CD4-positive, alpha-beta T cell (primary cell): ENCODE data around the gene ZBTB24. TPM values are rescaled to one million over a fixed set of nuclear protein-coding genes. Genes with fewer than 3 reads are reported as not detected.

Source experiments
- ATAC-seq: fragments of 200-7000 bp; cut with Tn5 transposase; one replicate; pipeline ENCODE4 v1.10.0; 2022; ENCODE audit warnings: mild to moderate bottlenecking; ENCODE audit not compliant: poor library complexity
- CTCF ChIA-PET: fragments of 350-600 bp; sonication (Branson Sonifier 250); formaldehyde crosslinking; loops from one replicate; lab custom pipeline; 2021; ENCODE audit warnings: antibody characterized with exemption, inconsistent platforms; lab: Charles Lee
- POLR2A ChIA-PET: fragments of 350-600 bp; sonication (Branson Sonifier 250); formaldehyde crosslinking; loops from one replicate; lab custom pipeline; 2021; ENCODE audit warnings: antibody characterized with exemption, inconsistent platforms; lab: Charles Lee
- DNase-seq, 14 experiments: peaks; one replicate each; pipeline ENCODE4 v3.0.0-alpha.2; 2013 to 2020; ENCODE audit warnings: mixed read lengths in 2 of 14
- H3K27ac ChIP-seq, 2 donors: one replicate each; pipeline versions ENCODE4 v1.5.1 to v1.7.0; 2013; ENCODE audit warnings: low read length in 2 of 2, low read depth in 1 of 2, mild to moderate bottlenecking in 1 of 2
- H3K27me3 ChIP-seq, 2 experiments: 1 replicate in 1 of 2; 2 replicates in 1 of 2; pipeline versions ENCODE4 v1.6.1 to v1.7.0; 2013; ENCODE audit warnings: low read length in 2 of 2, control low read depth in 1 of 2, mild to moderate bottlenecking in 1 of 2, moderate library complexity in 1 of 2; ENCODE audit not compliant: insufficient read depth in 2 of 2, control insufficient read depth in 1 of 2
- H3K36me3 ChIP-seq: one replicate; pipeline ENCODE4 v1.6.1; 2013; ENCODE audit warnings: low read length, control low read depth; ENCODE audit not compliant: insufficient read depth
- H3K4me1 ChIP-seq: one replicate; pipeline ENCODE4 v1.6.1; 2013; ENCODE audit warnings: low read length, control low read depth; ENCODE audit not compliant: insufficient read depth
- H3K4me3 ChIP-seq: one replicate; pipeline ENCODE4 v1.5.1; 2013; ENCODE audit warnings: mild to moderate bottlenecking, low read length, moderate library complexity
- H3K9me3 ChIP-seq, 2 experiments: 1 replicate in 1 of 2; 2 replicates in 1 of 2; pipeline versions ENCODE4 v1.6.1 to v1.7.0; 2013; ENCODE audit warnings: low read length in 2 of 2, mild to moderate bottlenecking in 2 of 2, control low read depth in 1 of 2, moderate library complexity in 1 of 2; ENCODE audit not compliant: control insufficient read depth in 1 of 2, insufficient read depth in 1 of 2
- H3K27ac Mint-ChIP-seq: one replicate; pipeline ENCODE4 v1.8.0; 2020; ENCODE audit warnings: mixed read lengths
- H3K27me3 Mint-ChIP-seq: one replicate; pipeline ENCODE4 v1.8.0; 2021; ENCODE audit warnings: mixed read lengths
- H3K36me3 Mint-ChIP-seq: one replicate; pipeline ENCODE4 v1.8.0; 2021; ENCODE audit warnings: low read depth, mixed read lengths
- H3K4me1 Mint-ChIP-seq: one replicate; pipeline ENCODE4 v1.8.0; 2021; ENCODE audit warnings: low read depth, mixed read lengths
- H3K4me3 Mint-ChIP-seq: one replicate; pipeline ENCODE4 v1.8.0; 2020; ENCODE audit warnings: mild to moderate bottlenecking, mixed read lengths
- H3K9me3 Mint-ChIP-seq: one replicate; pipeline ENCODE4 v1.8.0; 2020; ENCODE audit warnings: mixed read lengths
- intact Hi-C, 2 experiments: fragments of 100-400 bp; cut with DNase I in 1 of 2; cut with micrococcal nuclease in 1 of 2; formaldehyde crosslinking; loops; one replicate each; pipeline versions ENCODE4 v1.15.1 to v1.9.0; 2023 to 2025; cut with DNase I, micrococcal nuclease
- total RNA-seq, 174 experiments: library from RNA in 2 of 174; stranded (reverse) in 2 of 174; gene quantifications; one replicate each; pipeline ENCODE4 v1.2.3 and lab custom pipeline; 2021 to 2026
- TF ChIP-seq, protein P1 (sequence below): fragments of 200-600 bp; IDR thresholded peaks from one replicate; pipeline ENCODE4 v1.8.0; 2022; ENCODE audit warnings: antibody characterized with exemption, mild to moderate bottlenecking

ZBTB24 gene
- total RNA-seq, 2 experiments from 2014 or later, result 10.4 to 10.5 TPM

DNA sequence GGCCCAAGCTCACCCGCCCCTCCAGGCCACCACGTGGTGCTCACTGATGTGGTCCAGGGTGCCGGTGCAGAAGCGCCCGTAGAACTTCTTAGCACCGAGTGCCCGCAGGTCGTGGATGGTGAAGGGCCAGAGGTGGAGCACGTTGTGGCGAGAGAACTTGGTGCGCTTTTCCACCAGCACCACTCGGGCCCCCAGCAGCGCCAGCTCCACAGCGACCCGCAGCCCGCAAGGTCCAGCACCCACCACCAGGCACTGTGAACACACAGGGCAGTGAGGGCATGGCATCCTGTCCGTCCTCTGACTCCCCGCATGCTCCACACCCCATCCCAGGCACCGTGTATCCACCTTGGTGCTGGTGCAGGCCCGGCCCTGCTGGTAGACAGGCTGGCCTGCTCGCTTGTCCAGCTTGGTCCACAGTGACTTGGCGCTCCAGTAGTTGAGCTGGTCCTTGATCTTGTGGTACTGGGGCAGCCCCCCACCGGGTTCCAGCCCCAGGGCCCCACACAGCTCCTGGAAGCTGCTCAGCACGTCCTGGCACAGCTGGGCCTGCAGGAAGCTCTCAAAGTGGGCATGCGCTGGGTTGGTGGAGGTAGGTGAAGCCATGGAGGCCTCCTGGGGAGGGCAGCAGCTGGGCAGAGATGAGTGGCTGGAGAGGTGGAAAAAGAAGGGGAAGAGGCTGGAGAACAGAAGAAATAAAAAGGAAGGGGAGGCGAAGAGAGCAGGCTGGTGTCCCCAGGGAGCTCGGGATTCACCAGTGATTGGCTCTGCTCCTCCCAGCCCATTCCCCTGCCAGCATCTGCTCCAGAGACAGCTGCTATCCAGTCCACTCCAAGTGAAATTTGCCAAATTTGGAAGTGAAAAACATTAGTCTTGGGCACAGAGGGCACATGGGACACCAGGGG is 29.2 kb downstream of the ZBTB24 start:
- H3K27me3 Mint-ChIP-seq, result no peaks in the 10 kb centered on the region
- Histone ChIP-seq H3K9me3 (no peaks in the 10 kb centered on the region), H3K27me3 (no peaks in the 10 kb centered on the region), H3K27ac (peak overlapping the region; percentile 91 to 94), H3K36me3 (peaks cover 19% of the 10 kb centered on the region), H3K4me1 (peaks cover 87% of the 10 kb centered on the region), H3K4me3 (peak overlapping the region; percentile 97)
- ChIA-PET CTCF (interaction anchor here (1.2 to 5.8 kb wide), 4 partner anchors 10 to 71 kb away, joined by 3 to 42 read pairs (median 4); partner anchors contain the start of genes PPIL6 and SMPD2), POLR2A (interaction anchor here (0.9 to 9.5 kb wide), 7 partner anchors 10 to 725 kb away, joined by 3 to 137 read pairs (median 10); partner anchors contain the start of genes CD164, PPIL6, SMPD2 and ZBTB24)
- TF ChIP-seq, protein P1, sequence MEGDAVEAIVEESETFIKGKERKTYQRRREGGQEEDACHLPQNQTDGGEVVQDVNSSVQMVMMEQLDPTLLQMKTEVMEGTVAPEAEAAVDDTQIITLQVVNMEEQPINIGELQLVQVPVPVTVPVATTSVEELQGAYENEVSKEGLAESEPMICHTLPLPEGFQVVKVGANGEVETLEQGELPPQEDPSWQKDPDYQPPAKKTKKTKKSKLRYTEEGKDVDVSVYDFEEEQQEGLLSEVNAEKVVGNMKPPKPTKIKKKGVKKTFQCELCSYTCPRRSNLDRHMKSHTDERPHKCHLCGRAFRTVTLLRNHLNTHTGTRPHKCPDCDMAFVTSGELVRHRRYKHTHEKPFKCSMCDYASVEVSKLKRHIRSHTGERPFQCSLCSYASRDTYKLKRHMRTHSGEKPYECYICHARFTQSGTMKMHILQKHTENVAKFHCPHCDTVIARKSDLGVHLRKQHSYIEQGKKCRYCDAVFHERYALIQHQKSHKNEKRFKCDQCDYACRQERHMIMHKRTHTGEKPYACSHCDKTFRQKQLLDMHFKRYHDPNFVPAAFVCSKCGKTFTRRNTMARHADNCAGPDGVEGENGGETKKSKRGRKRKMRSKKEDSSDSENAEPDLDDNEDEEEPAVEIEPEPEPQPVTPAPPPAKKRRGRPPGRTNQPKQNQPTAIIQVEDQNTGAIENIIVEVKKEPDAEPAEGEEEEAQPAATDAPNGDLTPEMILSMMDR, result no peak
- DNase-seq (peak in 1 of 14 experiments; percentile 34), ATAC-seq (no peak)
- peak overlapping the region; percentile 95 for H3K27ac Mint-ChIP-seq
- H3K36me3 Mint-ChIP-seq, result peaks cover 40% of the 10 kb centered on the region
- H3K9me3 Mint-ChIP-seq, result no peaks in the 10 kb centered on the region
- intact Hi-C loops, result loop anchor here (1.0 to 10.0 kb wide), 6 partner anchors 13 to 1631 kb away; partner anchors contain the start of genes CD164 (in 2 of the 2), AK9 (in 1 of the 2), FIG4 (in 1 of the 2) and SLC16A10 (in 1 of the 2)
- H3K4me1 Mint-ChIP-seq, result peaks cover 71% of the 10 kb centered on the region
- peak overlapping the region; percentile 99 for H3K4me3 Mint-ChIP-seq

DNA sequence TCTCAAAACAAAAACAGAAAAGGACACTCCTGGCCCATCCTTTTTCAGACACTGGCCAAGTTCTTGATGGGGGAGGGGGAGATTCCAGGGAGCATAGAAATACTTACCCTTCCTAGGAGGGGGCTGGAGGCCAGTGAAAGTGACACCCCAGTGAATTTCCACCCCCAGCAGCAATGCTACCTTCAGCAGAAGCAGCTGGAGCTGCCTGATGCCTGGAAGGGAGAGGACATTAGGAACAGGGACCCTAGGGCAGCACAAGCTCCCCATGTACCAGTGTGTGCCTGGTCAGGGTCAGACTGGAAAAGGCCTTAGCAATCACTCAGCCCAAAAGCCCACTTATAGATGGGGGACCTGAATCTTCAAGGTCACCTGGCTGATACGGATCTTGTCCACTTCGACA is 29.9 kb downstream of the ZBTB24 start:
- Mint-ChIP-seq H3K27ac (peak overlapping the region; percentile 95), H3K4me3 (peak overlapping the region; percentile 51), H3K9me3 (no peaks in the 10 kb centered on the region), H3K36me3 (peaks cover 46% of the 10 kb centered on the region), H3K4me1 (peaks cover 73% of the 10 kb centered on the region), H3K27me3 (no peaks in the 10 kb centered on the region)
- intact Hi-C loops, result loop anchor here (10.0 kb wide), 2 partner anchors 242 to 1632 kb away; partner anchors contain the start of genes AK9 (in 1 of the 2), FIG4 (in 1 of the 2) and SLC16A10 (in 1 of the 2)
- CTCF ChIA-PET, result interaction anchor here (1.2 to 5.8 kb wide), 4 partner anchors 11 to 70 kb away, joined by 3 to 42 read pairs (median 4); partner anchors contain the start of genes PPIL6 and SMPD2
- Histone ChIP-seq H3K27ac (no peak overlapping the region), H3K36me3 (peaks cover 19% of the 10 kb centered on the region), H3K4me1 (peaks cover 86% of the 10 kb centered on the region), H3K9me3 (no peaks in the 10 kb centered on the region), H3K4me3 (no peak overlapping the region), H3K27me3 (no peaks in the 10 kb centered on the region)
- POLR2A ChIA-PET, result interaction anchor here (1.6 to 9.5 kb wide), 4 partner anchors 10 to 71 kb away, joined by 6 to 137 read pairs (median 69); partner anchors contain the start of genes CD164, PPIL6, SMPD2 and ZBTB24
- TF ChIP-seq, protein P1, result no peak
- DNase-seq (no peak), ATAC-seq (no peak)

DNA sequence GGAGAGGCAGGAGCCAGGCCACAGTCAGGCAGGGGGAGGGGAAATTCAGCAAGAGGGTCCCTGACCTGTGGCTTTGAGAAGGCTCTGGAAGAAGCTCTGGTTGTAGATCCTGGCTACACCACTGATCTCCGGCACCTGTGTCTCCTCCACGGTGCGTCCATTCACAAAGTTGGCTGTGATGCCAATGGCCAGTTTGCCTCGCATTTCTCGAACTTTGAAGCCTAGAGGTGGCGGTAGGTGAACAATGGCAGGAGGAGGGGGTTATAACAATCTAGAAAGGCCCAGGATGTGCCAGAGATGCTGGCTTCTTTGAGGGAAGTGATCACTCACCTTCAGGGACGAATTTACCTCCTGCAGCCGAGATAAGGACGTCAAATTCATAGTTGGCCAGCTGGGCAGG is 30.8 kb downstream of the ZBTB24 start:
- TF ChIP-seq, protein P1, result no peak
- Mint-ChIP-seq H3K27ac (peak overlapping the region; percentile 95), H3K36me3 (peaks cover 54% of the 10 kb centered on the region), H3K9me3 (no peaks in the 10 kb centered on the region), H3K27me3 (no peaks in the 10 kb centered on the region), H3K4me3 (peak overlapping the region; percentile 58), H3K4me1 (peaks cover 70% of the 10 kb centered on the region)
- H3K36me3 ChIP-seq, result peaks cover 23% of the 10 kb centered on the region
- H3K4me3 ChIP-seq, result no peak overlapping the region
- ATAC-seq (no peak), DNase-seq (no peak)
- H3K27me3 ChIP-seq, result no peaks in the 10 kb centered on the region
- H3K9me3 ChIP-seq, result no peaks in the 10 kb centered on the region
- intact Hi-C loops, result loop anchor here (10.0 kb wide), 2 partner anchors 243 to 1633 kb away; partner anchors contain the start of genes AK9 (in 1 of the 2), FIG4 (in 1 of the 2) and SLC16A10 (in 1 of the 2)
- H3K4me1 ChIP-seq, result peaks cover 83% of the 10 kb centered on the region
- CTCF ChIA-PET, result interaction anchor here (5.8 kb wide), 1 partner anchor 10 kb away, joined by 42 read pairs; the partner anchor contains the start of genes PPIL6 and SMPD2
- POLR2A ChIA-PET, result interaction anchor here (5.6 to 9.5 kb wide), 2 partner anchors 9 to 70 kb away, joined by 52 to 137 read pairs; partner anchors contain the start of genes CD164, PPIL6 and SMPD2
- no peak overlapping the region for H3K27ac ChIP-seq
